Measurements from ENCODE around the gene LCE7A. TPM values are rescaled to one million over a fixed set of nuclear protein-coding genes. Genes with fewer than 3 reads are reported as not detected.

Gene LCE7A
- total and polyA plus RNA-seq, 2 of the 4 experiments (the other 2 are of a cell fraction): not detected

- Histone ChIP-seq H3K4me1 (ENCODE audit: control insufficient read depth, insufficient read depth, low read length) (no peaks in the 10 kb centered on the region), H3K4ac (ENCODE audit: low read depth, low read length) (no peak overlapping the region), H3K18ac (ENCODE audit: low read depth, low read length) (no peak overlapping the region), H3K9me1 (ENCODE audit: insufficient read depth, low read length) (no peaks in the 10 kb centered on the region), H3K79me1 (ENCODE audit: low read depth in 1 of 2, low read length in 2 of 2) (no peaks in the 10 kb centered on the region), H3K56ac (ENCODE audit: extremely low read depth, insufficient read depth, low read length) (no peak overlapping the region), H2AK5ac (ENCODE audit: low read depth, low read length) (no peak overlapping the region), H3K9me3 (ENCODE audit: control insufficient read depth, insufficient read depth, low read length) (no peaks in the 10 kb centered on the region), H4K5ac (ENCODE audit: low read depth, low read length) (no peak overlapping the region), H4K91ac (ENCODE audit: insufficient read depth, low read depth, low read length) (no peak overlapping the region), H3K36me3 (ENCODE audit: control insufficient read depth, insufficient read depth, low read length) (no peaks in the 10 kb centered on the region), H4K8ac (ENCODE audit: low read depth in 2 of 2, low read length in 2 of 2) (no peak overlapping the region), H2BK5ac (ENCODE audit: low read depth, low read length, poor library complexity, severe bottlenecking) (no peak overlapping the region), H2BK120ac (ENCODE audit: low read depth, low read length) (no peak overlapping the region), H2AFZ (replicated peaks; ENCODE audit: low read length, poor library complexity) (no peak overlapping the region), H3K27me3 (ENCODE audit: control insufficient read depth, insufficient read depth, low read length) (no peaks in the 10 kb centered on the region), H2BK20ac (ENCODE audit: low read depth, low read length) (no peak overlapping the region), H3K14ac (replicated peaks; ENCODE audit: low read depth, low read length) (no peak overlapping the region), H3K4me3 (ENCODE audit: insufficient read depth, low read depth, low read length) (no peak overlapping the region), H3K4me2 (ENCODE audit: low read depth, low read length) (no peak overlapping the region), H4K20me1 (ENCODE audit: insufficient read depth, low read length) (no peaks in the 10 kb centered on the region), H3K23ac (ENCODE audit: low read depth, low read length) (no peak overlapping the region), H2AK9ac (replicated peaks; ENCODE audit: low read depth, low read length, poor library complexity) (no peak overlapping the region), H2BK15ac (ENCODE audit: low read depth, low read length) (no peak overlapping the region), H3K27ac (ENCODE audit: insufficient read depth, low read length) (no peak overlapping the region), H3K9ac (ENCODE audit: low read depth, low read length) (no peak overlapping the region)
- intact Hi-C loops (cut with micrococcal nuclease) (no loop called here), dilution Hi-C loops (cut with HindIII; ENCODE audit: low sequenced_read_pairs, unreplicated experiment) (no loop called here), in situ Hi-C loops (cut with MboI; ENCODE audit: low sequenced_read_pairs) (no loop called here)
- TF ChIP-seq SMC3 (IDR thresholded peaks at IDR 0.05; ENCODE audit: low read depth, low read length) (no peak), RAD21 (IDR thresholded peaks at IDR 0.05; ENCODE audit: low read length) (no peak), USF2 (IDR thresholded peaks at IDR 0.05; ENCODE audit: low read depth, low read length) (no peak), POLR2A (IDR thresholded peaks at IDR 0.05; ENCODE audit: low read depth, low read length) (no peak), FOS (IDR thresholded peaks at IDR 0.05; ENCODE audit: low read depth, low read length) (no peak), MXI1 (IDR thresholded peaks at IDR 0.05; ENCODE audit: borderline replicate concordance, low read depth, low read length) (no peak), CHD1 (IDR thresholded peaks at IDR 0.05; ENCODE audit: low read depth, low read length) (no peak)
- BruUV-seq (replicated peaks): no TSS peak
- DNase-seq (no peak), ATAC-seq (ENCODE audit: low read depth) (no peak)
- POLR2A ChIA-PET (ENCODE audit: unreplicated experiment): no interaction called here
- CTCF ChIA-PET: no interaction called here
Observed at GRCh38 chr1:152864443-152864842, 4.6 kb downstream of the LCE7A start.
